Fibroblast of lung (primary cell): Measurements from ENCODE around the gene CROCC2. TPM values are rescaled to one million over a fixed set of nuclear protein-coding genes. Genes with fewer than 3 reads are reported as not detected.

ENCODE experiments used
- DNase-seq, 2 donors: peaks; one replicate each; pipeline versions ENCODE4 v3.0.0 to v3.0.0-alpha.2; 2010; ENCODE audit warnings: low read depth in 2 of 2
- H2AFZ ChIP-seq: 2 replicates; pipeline ENCODE4 v1.5.1; 2012; ENCODE audit warnings: low read length, control low read depth, inconsistent platforms
- H3K27ac ChIP-seq: 2 replicates; pipeline ENCODE4 v1.5.1; 2011; ENCODE audit warnings: low read length, control low read depth; ENCODE audit not compliant: insufficient read depth
- H3K27me3 ChIP-seq: 2 replicates; pipeline ENCODE4 v1.5.1; 2011; ENCODE audit warnings: mild to moderate bottlenecking, low read length; ENCODE audit not compliant: control insufficient read depth, insufficient read depth
- H3K36me3 ChIP-seq: 2 replicates; pipeline ENCODE4 v1.5.1; 2011; ENCODE audit warnings: low read length; ENCODE audit not compliant: control insufficient read depth, insufficient read depth
- H3K4me1 ChIP-seq: 2 replicates; pipeline ENCODE4 v1.5.1; 2011; ENCODE audit warnings: low read length; ENCODE audit not compliant: control insufficient read depth, insufficient read depth; ENCODE audit errors: extremely low read depth
- H3K4me2 ChIP-seq: 2 replicates; pipeline ENCODE4 v1.5.1; 2011; ENCODE audit warnings: low read length, control low read depth; ENCODE audit not compliant: insufficient read depth; ENCODE audit errors: extremely low read depth
- H3K4me3 ChIP-seq, 4 experiments: fragments of 200-600 bp in 1 of 4; sonication (generic) in 1 of 4; replicated peaks in 1 of 4; 2 replicates each; pipeline ENCODE4 v1.5.1; 2011 to 2016; ENCODE audit warnings: low read length in 4 of 4, low read depth in 3 of 4, mild to moderate bottlenecking in 3 of 4, control low read depth in 2 of 4, inconsistent platforms in 1 of 4, mixed read lengths in 1 of 4; ENCODE audit not compliant: insufficient read depth in 1 of 4; ENCODE audit errors: control extremely low read depth in 1 of 4
- H3K79me2 ChIP-seq: 2 replicates; pipeline ENCODE4 v1.5.1; 2012; ENCODE audit warnings: mild to moderate bottlenecking, low read length, inconsistent platforms; ENCODE audit not compliant: control insufficient read depth, insufficient read depth
- H3K9ac ChIP-seq: 2 replicates; pipeline ENCODE4 v1.5.1; 2011; ENCODE audit warnings: mild to moderate bottlenecking, low read length, control low read depth; ENCODE audit not compliant: insufficient read depth
- H3K9me3 ChIP-seq: 2 replicates; pipeline ENCODE4 v1.5.1; 2012; ENCODE audit warnings: low read depth, low read length; ENCODE audit not compliant: control insufficient read depth, insufficient read depth
- H4K20me1 ChIP-seq: 2 replicates; pipeline ENCODE4 v1.5.1; 2011; ENCODE audit warnings: low read length; ENCODE audit not compliant: control insufficient read depth, insufficient read depth; ENCODE audit errors: extremely low read depth
- CTCF ChIP-seq, 2 donors: IDR thresholded peaks in 1 of 2; conservative IDR thresholded peaks in 1 of 2; 1 replicate in 1 of 2; 2 replicates in 1 of 2; pipeline ENCODE4 v1.5.1; 2011 to 2012; ENCODE audit warnings: low read length in 2 of 2, control low read depth in 1 of 2, inconsistent platforms in 1 of 2, low read depth in 1 of 2, mild to moderate bottlenecking in 1 of 2
- EZH2 ChIP-seq: IDR thresholded peaks from 2 replicates; pipeline ENCODE4 v1.5.1; 2012; ENCODE audit warnings: low read length, control low read depth, mild to moderate bottlenecking; ENCODE audit errors: missing control alignments
- polyA plus RNA-seq, 2 donors: library from polyadenylated mRNA; depleted of rRNA in 1 of 2; stranded (reverse) in 1 of 2; unstranded in 1 of 2; fragments of >200 nt; gene quantifications; 2 replicates each; pipeline ENCODE4 v1.2.1, GENCODE V29; 2011 to 2012; ENCODE audit warnings: missing spikeins in 1 of 2
- total RNA-seq: library from RNA; depleted of rRNA; stranded (reverse); fragments of >200 nt; gene quantifications from 2 replicates; pipeline ENCODE4 v1.2.1, GENCODE V29; 2014

CROCC2 gene
- total and polyA plus RNA-seq, 2 donors (not counting 1 experiment from before 2014, with no cell fraction given), result 0.12 to 0.33 TPM

DNA sequence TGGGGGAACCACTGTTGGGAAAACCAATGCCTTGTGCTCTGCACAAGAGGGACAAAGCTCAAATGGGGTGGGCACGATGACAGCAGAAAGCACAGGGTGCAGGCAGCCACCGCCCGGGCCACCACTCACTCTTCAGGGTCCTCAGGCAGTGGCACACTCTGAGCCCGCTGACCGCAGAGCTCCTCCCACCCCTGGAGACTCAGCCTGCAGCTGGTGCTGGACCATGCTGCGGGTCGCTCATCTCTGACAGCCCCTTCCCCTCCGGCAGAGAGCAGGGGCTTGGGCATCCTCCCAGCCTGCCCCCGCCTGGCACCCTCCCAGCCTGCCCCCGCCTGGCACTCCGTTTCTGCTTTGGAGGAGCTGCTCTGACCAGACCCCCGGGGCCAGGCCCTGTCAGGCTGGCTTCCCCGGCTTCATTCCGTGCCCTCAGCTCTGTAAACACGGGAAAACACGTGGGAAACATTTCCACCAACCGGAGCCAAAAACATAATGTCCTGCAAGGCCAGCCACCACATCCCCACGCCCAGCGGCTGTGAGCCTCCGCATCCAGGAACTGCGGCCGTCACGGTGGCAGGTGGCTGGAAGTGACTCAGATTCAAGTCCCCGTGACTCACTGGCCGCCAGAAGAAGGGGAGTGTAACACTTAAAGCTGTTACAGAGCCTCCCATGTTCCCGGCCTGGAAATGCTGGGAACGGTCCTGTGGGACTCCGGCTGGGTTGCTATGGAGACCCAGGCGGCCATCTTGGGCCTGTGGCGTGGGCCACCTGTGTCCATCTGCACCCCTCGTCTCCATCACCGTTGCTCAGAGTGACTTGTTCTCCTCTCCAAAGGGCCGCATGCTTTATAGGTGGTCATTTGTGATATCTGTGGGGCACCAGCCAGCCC is 85.5 kb downstream of the CROCC2 start:
- no peaks in the 10 kb centered on the region for H3K9me3 ChIP-seq
- H3K4me2 ChIP-seq, result peak overlapping the region; percentile 56
- no peaks in the 10 kb centered on the region for H4K20me1 ChIP-seq
- peak overlapping the region; percentile 78 for H3K27ac ChIP-seq
- TF ChIP-seq EZH2, result no peak
- TF ChIP-seq CTCF (conservative IDR thresholded peaks at IDR 0.05 in 1 of 2, IDR thresholded peaks at IDR 0.05 in 1 of 2; ENCODE audit: low read depth in 1 of 2, low read length in 2 of 2), result no peak
- no peaks in the 10 kb centered on the region for H3K36me3 ChIP-seq
- no peak overlapping the region for H3K4me3 ChIP-seq
- H3K27me3 ChIP-seq, result no peaks in the 10 kb centered on the region
- no peaks in the 10 kb centered on the region for H3K79me2 ChIP-seq
- peak; percentile 97 for DNase-seq
- peaks cover 29% of the 10 kb centered on the region for H3K4me1 ChIP-seq
- H2AFZ ChIP-seq, result no peak overlapping the region
- H3K9ac ChIP-seq, result peak overlapping the region; percentile 32

- Histone ChIP-seq H3K27ac (peak overlapping the region; percentile 65), H3K27me3 (no peaks in the 10 kb centered on the region), H3K36me3 (no peaks in the 10 kb centered on the region), H3K9ac (no peak overlapping the region), H4K20me1 (no peaks in the 10 kb centered on the region), H3K4me2 (no peak overlapping the region), H3K9me3 (no peaks in the 10 kb centered on the region), H2AFZ (no peak overlapping the region), H3K4me1 (peaks cover 26% of the 10 kb centered on the region), H3K79me2 (no peaks in the 10 kb centered on the region), H3K4me3 (no peak overlapping the region)
- DNase-seq, result no peak
- TF ChIP-seq EZH2, result no peak
- TF ChIP-seq CTCF (conservative IDR thresholded peaks at IDR 0.05 in 1 of 2, IDR thresholded peaks at IDR 0.05 in 1 of 2; ENCODE audit: low read depth in 1 of 2, low read length in 2 of 2), result no peak
Observed at GRCh38 chr2:240992572-240993291, 86.6 kb downstream of the CROCC2 start.

DNA sequence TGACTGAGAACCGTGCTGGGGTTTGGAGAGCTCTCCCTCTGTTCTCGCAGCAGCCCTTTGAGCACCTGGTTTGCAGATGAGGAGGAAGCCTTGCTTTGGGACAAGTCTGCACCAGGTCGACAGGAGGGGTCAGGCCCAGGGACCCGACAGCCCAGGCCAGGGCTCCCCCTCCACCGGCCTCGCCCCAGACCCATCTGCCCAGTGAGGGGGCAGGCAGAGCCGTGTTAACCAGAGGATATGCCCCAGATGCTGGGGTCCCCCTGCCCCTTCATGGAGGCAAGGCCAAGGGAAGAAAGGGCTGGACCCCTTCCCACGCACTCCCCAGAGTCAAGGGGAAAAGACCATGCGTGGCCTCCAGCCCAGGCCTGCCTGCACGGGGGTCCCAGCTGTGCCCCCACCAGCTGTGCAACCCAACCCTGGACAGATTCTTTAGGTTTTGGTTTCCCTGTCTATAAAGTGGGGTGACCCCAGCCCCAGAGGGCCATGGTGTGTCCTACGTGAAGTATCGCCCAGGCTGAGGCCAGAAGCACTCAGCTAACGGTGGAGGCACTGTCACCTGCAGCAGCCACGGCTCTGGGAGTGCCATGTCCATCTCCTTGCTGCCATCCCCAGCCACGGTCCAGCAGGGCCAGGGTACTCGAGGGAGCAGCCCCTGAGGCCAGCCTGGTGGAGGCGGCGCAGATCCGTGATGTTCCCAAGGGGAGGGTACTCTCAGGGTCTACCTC is 87.5 kb downstream of the CROCC2 start:
- no peak overlapping the region for H3K27ac ChIP-seq
- no peaks in the 10 kb centered on the region for H3K9me3 ChIP-seq
- H4K20me1 ChIP-seq, result no peaks in the 10 kb centered on the region
- H3K9ac ChIP-seq, result no peak overlapping the region
- no peaks in the 10 kb centered on the region for H3K27me3 ChIP-seq
- H3K4me1 ChIP-seq, result peaks cover 27% of the 10 kb centered on the region
- H3K79me2 ChIP-seq, result no peaks in the 10 kb centered on the region
- no peaks in the 10 kb centered on the region for H3K36me3 ChIP-seq
- H3K4me2 ChIP-seq, result no peak overlapping the region
- no peak overlapping the region for H3K4me3 ChIP-seq
- TF ChIP-seq EZH2 (no peak), CTCF (conservative IDR thresholded peaks at IDR 0.05 in 1 of 2, IDR thresholded peaks at IDR 0.05 in 1 of 2; ENCODE audit: low read depth in 1 of 2, low read length in 2 of 2) (no peak)
- H2AFZ ChIP-seq, result no peak overlapping the region
- no peak for DNase-seq
